Globus pallidus (tissue), 1 donor: ENCODE data around the gene RMC1.
"Not testable (repeated sequence)": the region's sequence is repeated elsewhere in the genome, so short reads cannot be mapped to it uniquely, and the experiment has no call there.

Experiments
- DNase-seq: peaks from one replicate; pipeline ENCODE4 v3.0.0-alpha.2; 2015; ENCODE audit warnings: low spot score

RMC1 gene

DNA sequence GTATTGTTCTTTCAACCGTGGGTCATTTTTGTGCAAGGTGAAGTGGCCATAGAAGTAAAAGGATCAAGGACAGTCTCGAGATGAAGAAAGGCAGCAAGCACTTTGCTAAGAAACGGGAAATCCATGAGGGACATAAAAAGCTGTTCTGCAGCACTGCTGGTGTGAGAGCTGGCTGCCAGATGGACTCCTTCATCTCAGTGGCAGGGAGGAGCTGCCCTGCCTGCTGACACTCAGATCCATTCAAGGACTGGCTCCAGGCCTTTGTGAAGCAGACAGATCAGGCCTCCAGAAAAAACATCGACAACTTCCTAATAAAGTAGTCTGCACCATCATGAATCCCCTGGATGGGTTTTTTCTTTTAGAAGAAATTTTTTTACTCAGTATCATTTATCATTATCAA lies 29.5 kb downstream of the RMC1 start:
- no peak for DNase-seq

DNA sequence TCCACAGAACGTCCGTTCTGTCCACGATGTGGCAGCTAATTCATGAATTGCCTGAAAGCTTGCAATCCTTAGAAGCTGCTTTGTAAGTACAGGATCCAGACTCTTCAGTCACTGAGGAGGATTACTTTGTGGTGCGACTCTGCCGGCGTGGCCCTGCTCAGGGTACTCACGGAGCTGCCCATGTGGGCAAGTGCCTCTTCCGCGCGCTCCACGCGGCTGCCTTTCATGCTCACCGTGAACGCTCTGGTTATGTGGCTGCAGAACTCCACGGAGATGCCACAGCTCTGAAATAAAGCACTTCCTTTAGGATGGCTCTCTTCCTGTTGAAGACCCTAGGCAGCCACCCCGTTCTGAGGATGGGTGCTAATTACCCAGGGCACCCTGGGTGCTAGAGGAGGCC lies 31.0 kb downstream of the RMC1 start:
- no peak for DNase-seq

DNA sequence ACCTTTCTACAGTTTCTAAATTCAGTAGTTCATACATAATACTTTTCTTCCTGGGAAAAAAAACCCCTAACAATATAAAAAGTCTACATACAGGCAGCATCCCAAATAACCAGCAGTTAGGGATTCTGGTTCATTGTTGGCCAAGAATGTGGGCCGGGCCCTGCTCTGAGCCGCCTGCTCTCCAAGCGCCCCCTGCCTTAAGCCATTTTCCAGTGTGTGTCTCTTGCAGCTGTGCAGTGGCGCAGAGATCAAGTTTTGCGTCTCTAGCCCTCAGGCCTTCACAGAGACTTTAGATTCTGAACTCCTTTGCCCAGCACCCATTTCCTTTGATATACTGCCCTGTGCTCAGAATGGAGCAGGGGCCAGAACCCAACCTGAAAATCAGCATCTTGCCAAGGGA lies 32.9 kb downstream of the RMC1 start:
- no peak for DNase-seq

DNA sequence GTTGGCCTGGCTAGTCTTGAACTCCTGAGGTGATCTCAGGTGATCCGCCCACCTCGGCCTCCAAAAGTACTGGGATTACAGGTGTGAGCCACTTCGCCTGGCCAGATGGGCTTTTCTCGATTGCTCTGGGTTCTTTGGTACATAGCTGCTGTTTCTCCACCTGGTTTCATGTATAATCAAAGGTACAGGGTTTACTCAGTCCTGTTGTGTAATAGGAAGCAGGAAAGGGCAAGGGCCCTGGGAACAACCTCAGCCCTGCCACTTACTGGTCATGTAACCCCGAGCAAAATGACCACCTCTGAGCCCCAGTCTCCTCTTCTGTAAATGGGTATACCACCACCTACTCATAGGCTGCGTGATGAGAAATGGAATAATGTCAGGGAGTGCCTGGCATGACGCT lies 34.0 kb downstream of the RMC1 start:
- no peak for DNase-seq

DNA sequence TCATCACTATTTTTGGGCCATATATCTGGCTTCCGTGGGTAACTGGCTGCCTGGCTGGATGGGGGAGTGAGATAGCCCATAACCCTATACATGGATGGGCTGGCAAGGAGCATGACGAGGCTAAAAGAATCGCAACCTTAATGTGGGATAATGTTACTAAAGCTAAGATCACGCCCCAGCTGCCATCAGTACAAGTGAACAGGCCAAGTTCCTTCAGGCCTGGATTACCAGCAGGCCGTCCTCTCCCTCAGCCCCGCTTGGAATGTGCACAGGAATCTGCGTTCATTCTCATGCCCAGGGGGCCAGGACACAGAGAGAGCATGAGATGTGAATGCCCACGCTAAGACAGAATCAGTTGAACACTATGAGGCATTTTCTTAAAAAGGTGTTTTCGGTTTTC lies 34.7 kb downstream of the RMC1 start:
- no peak for DNase-seq

DNA sequence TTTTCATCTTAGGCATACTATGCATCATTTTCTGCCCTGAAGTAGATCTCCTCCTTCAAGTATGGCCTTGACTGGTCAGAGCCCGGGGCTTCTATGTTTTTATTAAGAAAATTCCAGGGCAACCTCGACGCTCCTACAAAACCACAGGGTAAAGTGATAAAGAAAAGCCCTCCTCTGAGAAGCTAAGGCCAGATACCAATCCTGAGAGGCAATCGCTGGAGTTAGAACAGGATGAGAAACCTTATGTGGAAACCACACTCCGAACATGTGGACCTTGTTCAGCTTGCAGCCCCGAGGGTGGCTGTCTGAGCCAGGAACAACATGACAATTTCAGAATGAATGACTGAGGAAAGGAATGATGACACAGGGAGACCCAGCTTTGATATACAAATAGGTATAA lies 35.6 kb downstream of the RMC1 start:
- DNase-seq, result no peak

DNA sequence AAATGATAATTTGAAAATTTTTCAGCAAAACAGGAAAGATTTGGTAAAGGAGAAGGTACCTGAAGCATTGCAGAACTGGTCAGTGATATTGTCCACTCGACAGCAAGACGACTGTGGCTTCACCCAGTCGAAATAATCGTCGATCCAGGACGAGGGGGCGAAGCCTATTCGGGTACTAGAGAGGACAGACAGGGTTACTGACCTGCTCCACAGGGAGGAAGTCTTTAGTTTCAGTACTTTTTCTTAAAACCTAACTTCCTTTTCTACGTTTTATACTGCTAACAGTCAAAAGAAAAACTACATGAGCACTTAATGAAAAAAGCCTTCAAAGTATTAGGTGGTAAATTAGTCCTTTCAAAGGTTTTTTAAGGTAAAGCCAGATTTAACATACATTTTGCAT lies 36.0 kb downstream of the RMC1 start:
- no peak for DNase-seq

GRCh38 chr18:23539911-23540525 lies 36.7 kb downstream of the RMC1 start:
- DNase-seq, result no peak

DNA sequence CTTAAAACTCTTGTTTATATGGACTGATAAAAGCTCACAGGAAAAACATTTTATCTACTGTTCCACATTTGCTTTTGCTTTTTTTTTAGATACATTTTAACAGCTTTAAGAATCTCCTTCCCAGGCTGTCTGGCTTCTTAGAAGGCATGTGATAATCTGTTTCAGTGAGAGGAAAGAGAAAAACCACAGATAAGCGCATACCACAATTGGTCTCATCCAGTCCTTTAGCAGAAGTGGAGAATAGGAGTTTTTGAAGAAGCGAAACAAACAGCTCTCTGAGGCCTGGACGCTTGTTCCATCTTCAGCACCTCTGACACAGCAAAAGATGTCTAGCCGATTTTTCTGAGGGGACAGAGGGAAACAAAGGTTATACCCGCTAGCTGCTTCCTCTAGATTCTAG lies 37.6 kb downstream of the RMC1 start:
- DNase-seq, result peak; percentile 65

- no peak for DNase-seq
Measured at GRCh38 chr18:23541349-23542093, 38.2 kb downstream of the RMC1 start.

DNA sequence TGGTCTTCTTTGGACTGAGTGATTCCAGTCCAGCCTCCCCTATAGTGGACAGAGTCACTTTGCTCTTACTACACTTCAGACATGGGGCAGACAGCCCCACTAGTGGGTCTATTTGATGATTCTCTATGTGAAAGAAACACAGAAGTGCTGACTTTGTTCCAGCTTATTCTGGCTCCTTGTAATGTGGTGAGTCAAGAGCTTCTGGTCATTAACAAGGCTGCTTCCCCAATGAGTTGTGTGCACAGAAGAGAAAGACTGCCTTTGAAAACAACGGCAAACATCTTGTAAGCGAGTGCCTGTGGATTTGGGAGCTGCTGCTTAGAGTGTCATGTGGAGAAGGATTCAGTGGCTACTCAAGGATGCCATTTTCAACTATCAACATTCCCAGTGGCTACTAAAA lies 39.1 kb downstream of the RMC1 start:
- no peak for DNase-seq

DNA sequence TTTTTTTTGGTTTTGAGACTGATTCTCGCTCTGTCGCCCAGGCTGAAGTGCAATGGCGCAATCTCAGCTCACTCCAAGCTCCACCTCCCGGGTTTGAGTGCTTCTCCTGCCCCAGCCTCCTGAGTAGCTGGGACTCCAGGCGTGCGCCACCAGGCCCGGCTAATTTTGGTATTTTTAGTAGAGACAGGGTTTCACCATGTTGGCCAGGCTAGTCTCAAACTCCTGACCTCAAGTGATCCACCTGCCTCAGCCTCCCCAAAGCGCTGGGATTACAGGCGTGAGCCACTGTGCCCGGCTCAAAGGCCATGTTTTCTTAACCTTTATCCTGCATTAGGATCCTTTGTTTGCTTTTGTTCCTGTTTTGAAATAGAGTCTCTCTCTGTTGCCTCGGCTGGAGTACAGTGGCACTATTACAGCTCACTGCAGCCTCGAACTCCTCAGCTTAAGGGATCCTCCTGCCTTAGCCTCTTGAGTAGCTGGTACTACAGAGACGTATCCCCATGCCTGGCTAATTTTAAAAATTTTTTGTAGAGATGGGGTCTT lies 42.0 kb downstream of the RMC1 start:
- DNase-seq, result no peak

DNA sequence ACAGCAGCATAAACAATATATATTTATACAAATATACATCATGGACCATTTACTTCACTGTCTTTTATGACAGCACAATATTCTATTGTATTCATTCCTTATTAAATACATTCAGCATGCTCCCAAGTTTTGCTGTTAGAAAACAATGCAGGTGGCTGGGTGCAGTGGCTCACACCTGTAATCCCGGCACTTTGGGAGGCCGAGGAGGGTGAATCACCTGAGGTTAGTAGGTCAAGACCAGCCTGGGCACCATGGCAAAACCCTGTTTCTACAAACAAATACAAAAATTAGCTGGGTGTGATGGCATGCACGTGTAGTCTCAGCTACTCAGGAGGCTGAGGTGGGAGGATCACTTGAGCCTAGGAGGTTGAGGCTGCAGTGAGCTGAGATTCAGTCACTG lies 44.0 kb downstream of the RMC1 start:
- no peak for DNase-seq

DNA sequence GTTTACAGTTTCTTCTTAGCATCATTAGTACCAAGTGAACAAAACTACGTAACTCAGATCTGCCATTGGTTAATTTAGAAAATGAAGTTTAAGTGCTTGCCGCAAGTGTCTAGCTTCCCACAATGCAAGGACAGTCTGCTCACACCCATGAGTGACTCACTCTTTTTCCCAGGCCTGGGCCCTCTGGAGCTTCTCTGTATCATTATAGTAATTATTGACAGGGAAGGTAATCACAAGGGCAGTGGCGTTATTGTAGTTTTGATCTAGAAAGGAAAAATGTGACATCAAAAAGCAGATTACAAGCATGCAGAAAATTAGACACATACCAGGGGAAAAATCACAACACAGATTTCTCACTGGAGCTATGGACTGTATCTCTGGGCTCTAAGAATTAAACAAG lies 44.5 kb downstream of the RMC1 start:
- DNase-seq, result no peak

- DNase-seq, result no peak
Measured at GRCh38 chr18:23548275-23548674, 45.0 kb downstream of the RMC1 start.

- DNase-seq, result no peak
Measured at GRCh38 chr18:23548719-23549118, 45.4 kb downstream of the RMC1 start.

DNA sequence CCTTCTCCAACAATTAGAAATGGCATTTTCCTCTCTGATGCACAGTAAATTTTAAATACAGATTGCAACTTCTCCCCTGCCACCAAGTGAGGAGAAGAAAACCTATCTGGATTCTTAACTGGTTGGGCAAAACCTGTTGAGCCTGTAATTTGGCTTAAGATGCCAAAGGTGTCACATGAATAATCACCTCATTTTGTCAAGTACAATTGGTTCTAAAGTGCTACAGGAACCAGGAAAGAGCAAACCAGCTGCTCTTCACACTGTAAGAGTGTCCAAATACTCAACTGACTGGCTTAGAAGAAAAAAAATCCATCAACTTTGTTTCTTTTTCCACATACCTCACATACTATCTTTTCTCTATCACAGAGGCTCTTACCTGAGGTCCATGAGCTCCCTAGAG lies 47.6 kb downstream of the RMC1 start:
- DNase-seq, result no peak

GRCh38 chr18:23551978-23552377 lies 48.7 kb downstream of the RMC1 start:
- no peak for DNase-seq

GRCh38 chr18:23552505-23552904 lies 49.2 kb downstream of the RMC1 start:
- no peak for DNase-seq

DNA sequence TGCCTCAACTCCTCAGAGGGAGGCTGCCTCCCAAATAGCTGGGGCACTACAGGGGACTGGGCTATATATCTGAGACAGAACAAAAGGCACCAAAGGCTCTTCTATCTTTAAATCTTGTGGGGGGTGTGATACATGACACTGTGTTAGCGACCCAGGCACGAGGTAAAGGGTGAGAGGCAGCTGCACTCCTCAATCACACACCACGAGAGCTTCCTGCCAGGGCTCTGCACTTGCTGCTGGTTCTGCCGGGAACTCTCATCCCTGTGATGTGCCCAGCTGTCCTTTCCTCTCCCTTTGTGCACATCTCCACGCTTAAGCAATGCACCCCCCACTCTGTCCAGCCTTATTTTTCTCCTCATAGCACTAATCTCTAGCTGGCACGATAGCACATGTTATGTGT lies 50.6 kb downstream of the RMC1 start:
- no peak for DNase-seq

DNA sequence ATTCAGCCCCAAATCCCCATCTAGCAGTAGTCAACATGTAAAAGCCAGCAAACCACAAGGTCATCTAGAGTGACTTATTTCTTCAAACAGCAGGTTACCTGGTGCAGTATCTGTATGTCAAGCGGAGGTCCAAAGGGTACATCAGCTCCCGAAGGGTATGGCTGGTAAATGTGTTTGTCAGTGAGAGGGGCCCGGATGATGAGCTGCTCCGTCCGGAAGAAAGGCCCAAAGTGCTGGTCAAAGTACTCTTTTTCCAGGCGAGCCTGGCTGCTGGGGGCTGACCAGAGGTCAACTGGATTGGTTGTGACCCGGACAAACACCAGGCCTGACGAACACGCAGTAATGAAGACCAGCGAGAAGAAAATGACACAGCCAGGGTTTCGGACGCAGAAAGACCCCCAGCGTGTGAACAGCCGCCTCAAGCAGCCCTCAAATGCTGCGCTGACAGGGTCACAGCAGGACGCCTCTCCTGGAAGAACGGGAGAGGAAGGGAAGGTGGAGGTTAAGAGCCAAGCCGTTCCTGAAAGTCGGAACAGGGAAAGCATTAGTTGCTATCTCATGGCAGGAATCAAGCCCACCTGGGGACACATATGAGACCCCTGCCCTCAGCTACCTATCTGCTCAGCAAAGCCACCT lies 53.0 kb downstream of the RMC1 start:
- DNase-seq, result no peak

- not testable (repeated sequence) for DNase-seq
Measured at GRCh38 chr18:23557511-23557910, 54.2 kb downstream of the RMC1 start.

- peak; percentile 91 for DNase-seq
Measured at GRCh38 chr18:23560186-23560585, 56.9 kb downstream of the RMC1 start.
